GM19193 (cell line): ENCODE data around the gene ZNF507.

ENCODE experiments used
- POLR2A ChIP-seq: IDR thresholded peaks from 4 replicates; pipeline ENCODE4 v1.6.1; 2011; ENCODE audit not compliant: insufficient read depth, insufficient read length; ENCODE audit errors: extremely low read depth

ZNF507 gene

GRCh38 chr19:32345261-32346207, at the start of gene ZNF507:
Gene ZNF507 (plus strand): TSS chr19:32345610. CDS start chr19:32352831, 7,221 bp downstream.
- TF ChIP-seq POLR2A = peak; percentile 59

GRCh38 chr19:32296694-32297093, 48.7 kb upstream of the ZNF507 start:
- no peak for TF ChIP-seq POLR2A

- TF ChIP-seq POLR2A = no peak
These were observed 42.6 kb upstream of the ZNF507 start for GRCh38 chr19:32302778-32303177.

- no peak for TF ChIP-seq POLR2A
These were observed 42.2 kb upstream of the ZNF507 start for GRCh38 chr19:32303193-32303592.

- no peak for TF ChIP-seq POLR2A
These were observed 37.8 kb upstream of the ZNF507 start for GRCh38 chr19:32307591-32307990.

GRCh38 chr19:32308431-32309077, 36.9 kb upstream of the ZNF507 start:
- no peak for TF ChIP-seq POLR2A

GRCh38 chr19:32309711-32310390, 35.6 kb upstream of the ZNF507 start:
- no peak for TF ChIP-seq POLR2A

- no peak for TF ChIP-seq POLR2A
These were observed 34.0 kb upstream of the ZNF507 start for GRCh38 chr19:32311371-32311770.

GRCh38 chr19:32313569-32314265, 31.7 kb upstream of the ZNF507 start:
- TF ChIP-seq POLR2A = no peak

- no peak for TF ChIP-seq POLR2A
These were observed 29.4 kb upstream of the ZNF507 start for GRCh38 chr19:32316034-32316433.

- TF ChIP-seq POLR2A = no peak
These were observed 28.3 kb upstream of the ZNF507 start for GRCh38 chr19:32317086-32317485.

- TF ChIP-seq POLR2A = no peak
These were observed 26.4 kb upstream of the ZNF507 start for GRCh38 chr19:32318884-32319520.

- TF ChIP-seq POLR2A = no peak
These were observed 22.9 kb upstream of the ZNF507 start for GRCh38 chr19:32322541-32322940.

GRCh38 chr19:32324631-32325285, 20.7 kb upstream of the ZNF507 start:
- TF ChIP-seq POLR2A = no peak
